T-helper 22 cell (primary cell): ENCODE data around the gene CPLANE2.
"Not testable (repeated sequence)": the region's sequence is repeated elsewhere in the genome, so short reads cannot be mapped to it uniquely, and the experiment has no call there.

ENCODE experiments used
- DNase-seq: peaks from one replicate; pipeline ENCODE4 v3.0.0-alpha.2; 2020; ENCODE audit warnings: low read depth

Gene CPLANE2

GRCh38 chr1:16236511-16237342 is at the start of gene CPLANE2:
Gene CPLANE2, minus strand, starts transcription at chr1:16237183. Its CDS starts 441 bp downstream, at chr1:16236742.
- DNase-seq, result peak; percentile 89

DNA sequence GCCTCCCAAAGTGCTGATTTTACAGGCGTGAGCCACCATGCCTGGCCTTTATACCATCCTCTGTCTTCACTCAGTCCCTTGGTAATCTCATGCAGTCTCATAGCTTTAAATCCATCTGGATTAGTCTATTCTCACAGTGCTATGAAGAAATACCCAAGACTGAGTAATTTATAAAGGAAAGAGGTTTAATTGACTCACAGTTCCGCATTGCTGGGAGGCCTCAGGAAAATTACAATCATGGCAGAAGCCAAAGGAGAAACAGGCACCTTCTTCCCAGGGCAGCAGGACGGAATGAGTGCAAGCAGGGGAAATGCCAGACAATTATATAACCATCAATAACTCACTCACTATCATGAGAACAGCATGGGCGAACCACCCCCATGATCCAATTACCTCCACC is 49.1 kb upstream of the CPLANE2 start:
- DNase-seq, result no peak

DNA sequence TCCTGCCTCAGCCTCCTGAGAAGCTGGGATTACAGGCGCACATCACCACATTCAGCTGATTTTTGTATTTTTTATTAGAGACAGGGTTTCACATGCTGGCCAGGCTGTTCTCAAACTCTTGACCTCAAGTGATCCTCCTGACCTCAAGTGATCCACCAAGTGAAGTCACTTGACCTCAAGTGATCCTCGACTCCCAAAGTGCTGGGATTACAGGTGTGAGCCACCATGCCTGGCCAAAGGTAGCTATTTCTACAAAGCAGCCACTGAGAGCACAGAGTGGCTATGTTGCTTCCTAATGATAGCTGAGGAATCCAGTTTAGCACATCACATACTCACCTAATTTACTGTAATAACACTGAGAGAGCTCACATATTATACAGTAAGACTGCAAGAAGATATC is 44.8 kb upstream of the CPLANE2 start:
- DNase-seq, result no peak

DNA sequence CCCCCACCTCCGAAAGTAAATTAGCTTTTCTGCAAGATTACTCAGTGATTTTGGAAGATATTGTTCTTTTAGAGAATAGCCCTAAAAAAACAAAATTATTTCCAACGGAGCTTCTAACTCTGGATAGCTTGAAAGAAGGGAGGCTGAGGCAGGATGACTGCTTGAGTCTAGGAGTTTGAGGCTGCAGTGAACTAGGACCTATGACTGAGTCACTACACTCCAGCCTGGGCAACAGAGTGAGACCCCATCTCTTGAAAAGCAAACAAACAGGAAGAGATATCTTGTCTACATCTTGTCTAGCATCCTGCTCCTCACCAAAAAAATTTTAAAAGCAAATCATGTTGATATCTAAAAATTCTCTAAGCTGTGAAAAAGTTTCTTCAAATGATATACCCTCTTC is 42.2 kb upstream of the CPLANE2 start:
- DNase-seq, result no peak

DNA sequence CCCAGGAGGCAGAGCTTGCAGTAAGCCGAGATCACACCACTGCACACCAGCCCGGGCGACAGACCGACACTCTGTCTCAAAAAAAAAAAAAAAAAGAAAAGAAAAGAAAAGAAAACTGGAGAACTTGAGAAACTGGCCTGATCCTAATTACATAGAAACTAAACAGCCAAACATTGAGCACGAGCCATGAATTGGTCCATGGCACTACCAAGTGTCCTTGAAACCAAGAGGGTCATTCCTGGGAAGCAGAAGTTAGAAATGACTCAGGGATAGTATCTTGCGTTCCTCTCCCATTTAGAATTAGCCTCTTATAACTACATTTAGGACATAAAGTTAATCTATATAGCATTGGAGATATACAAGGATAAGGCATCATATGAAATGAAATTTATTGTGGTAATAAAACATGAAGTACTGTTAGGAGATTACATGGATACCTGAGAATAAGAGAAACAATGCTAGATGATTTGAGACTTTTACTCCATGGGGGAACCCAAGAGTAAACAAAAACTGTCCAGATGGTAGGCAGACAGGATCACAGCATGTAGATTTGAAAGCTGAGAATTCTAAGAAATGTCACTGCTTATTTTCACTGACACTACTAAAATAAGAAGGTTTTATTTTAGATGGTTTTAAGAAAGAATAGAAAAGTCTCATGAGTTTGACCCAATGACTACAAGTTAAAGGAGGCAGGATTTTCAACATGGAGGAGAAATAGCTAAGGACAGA is 39.5 kb upstream of the CPLANE2 start:
- no peak for DNase-seq

GRCh38 chr1:16275591-16275990 is 38.6 kb upstream of the CPLANE2 start:
- DNase-seq, result no peak

DNA sequence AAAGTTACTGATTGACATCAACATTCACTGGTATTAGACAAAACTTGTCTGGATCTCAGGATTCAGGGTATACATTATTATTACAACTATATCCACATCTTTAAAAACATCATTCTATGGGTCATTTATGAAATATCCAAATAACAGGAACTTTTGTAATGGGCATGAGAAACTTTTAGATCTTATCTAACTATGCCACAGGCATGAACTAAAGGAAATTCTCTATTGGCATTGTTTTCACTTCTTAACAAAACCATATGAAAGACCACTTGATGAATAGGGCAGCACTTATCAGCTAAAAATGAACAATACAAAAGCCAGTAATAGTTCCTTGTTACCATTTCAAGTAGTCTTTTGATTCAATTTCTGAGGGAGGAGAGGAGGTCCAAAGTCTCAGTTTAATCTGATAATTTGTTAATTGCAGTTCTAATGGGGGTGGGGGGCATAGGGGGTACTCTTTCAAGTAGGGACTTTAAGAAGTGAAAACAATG is 30.8 kb upstream of the CPLANE2 start:
- no peak for DNase-seq

- DNase-seq, result no peak
Observed at GRCh38 chr1:16266411-16267118, 29.6 kb upstream of the CPLANE2 start.

- no peak for DNase-seq
Observed at GRCh38 chr1:16262067-16262466, 25.1 kb upstream of the CPLANE2 start.

- DNase-seq, result no peak
Observed at GRCh38 chr1:16260814-16261213, 23.8 kb upstream of the CPLANE2 start.

DNA sequence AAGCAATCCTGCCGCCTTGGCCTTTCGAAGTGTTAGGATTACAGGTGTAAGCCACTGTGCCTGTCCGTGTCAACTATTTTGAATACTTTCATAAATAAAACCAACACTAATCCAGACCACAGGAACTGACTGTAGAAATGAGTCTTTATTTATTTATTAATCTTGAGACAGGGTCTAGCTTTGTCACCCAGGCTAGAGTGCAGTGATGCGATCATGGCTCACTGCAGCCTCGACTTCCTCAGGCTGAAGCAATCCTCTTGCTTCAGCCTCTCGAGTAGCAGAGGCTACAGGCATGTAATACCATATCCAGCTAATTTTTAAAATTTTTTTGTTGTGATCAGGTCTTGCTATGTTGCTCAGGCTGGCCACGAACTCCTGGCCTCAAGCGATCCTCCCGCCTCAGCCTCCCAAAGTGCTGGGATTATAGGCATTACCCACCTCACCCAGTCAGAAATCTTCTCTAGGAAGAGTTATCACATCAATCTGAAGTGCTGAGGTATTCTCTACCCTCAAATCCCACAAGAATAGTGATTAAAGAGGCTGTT is 21.7 kb upstream of the CPLANE2 start:
- no peak for DNase-seq

GRCh38 chr1:16257968-16258367 is 21.0 kb upstream of the CPLANE2 start:
- no peak for DNase-seq

DNA sequence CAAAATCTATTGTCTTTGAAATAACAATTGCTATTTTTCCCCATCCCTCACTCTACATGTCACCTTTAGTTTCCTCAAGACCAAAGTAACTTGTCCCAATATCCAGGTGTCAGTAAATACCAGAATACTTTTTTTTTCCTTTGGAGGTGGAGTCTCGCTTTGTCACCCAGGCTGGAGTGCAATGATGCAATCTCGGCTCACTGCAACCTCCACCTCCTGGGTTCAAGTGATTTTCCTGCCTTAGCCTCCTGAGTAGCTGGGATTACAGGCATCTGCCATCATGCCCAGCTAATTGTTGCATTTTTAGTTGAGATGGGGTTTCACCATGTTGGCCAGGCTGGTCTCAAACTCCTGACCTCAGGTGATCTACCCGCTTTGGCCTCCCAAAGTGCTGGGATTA is 20.6 kb upstream of the CPLANE2 start:
- not testable (repeated sequence) for DNase-seq

DNA sequence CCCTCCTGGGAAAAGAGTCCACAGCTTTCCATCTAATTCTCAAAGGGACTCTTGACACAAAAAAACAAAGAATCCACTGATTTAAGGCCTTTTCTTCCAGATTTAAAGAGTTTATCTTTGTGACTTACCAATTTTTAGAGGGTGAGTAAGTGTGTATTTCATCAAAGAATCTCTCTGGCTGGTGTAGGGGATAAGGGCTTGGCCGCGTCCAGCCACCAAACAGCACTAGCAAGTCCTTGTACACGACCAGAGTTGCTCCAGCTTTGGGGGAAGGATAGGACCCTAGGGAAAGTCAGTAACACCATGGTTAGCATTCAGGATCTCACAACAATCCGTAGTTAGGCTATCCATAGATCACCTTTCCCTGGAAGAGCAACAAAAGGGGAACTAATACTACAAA is 19.5 kb upstream of the CPLANE2 start:
- no peak for DNase-seq

- no peak for DNase-seq
Observed at GRCh38 chr1:16254263-16254928, 17.4 kb upstream of the CPLANE2 start.

DNA sequence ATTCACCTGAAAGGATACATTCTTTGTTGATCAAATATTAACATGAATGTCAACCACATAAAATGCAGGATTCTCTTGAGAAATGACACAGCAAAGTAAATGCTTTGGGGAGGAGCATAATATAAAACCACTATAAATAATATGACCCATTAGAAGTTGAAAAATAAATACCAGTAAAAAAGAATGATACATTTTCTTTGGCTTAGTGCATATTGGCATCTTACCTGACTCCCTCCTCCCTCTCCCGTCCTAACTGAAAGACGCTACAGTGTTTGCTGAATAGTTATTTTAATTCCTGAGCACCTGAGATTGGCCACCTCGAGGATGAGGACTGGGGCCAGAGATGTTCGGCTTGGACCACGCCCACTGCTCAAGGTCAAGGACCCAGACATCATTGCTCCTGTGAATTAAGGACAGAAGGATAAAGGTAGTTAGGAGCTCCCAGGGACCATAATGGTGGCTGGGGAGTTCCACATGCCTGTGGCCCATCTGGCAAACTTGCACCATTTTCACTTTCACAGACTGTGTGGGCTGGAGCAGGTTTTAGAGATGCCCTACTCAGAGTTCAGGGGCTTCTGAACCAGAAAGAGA is 16.4 kb upstream of the CPLANE2 start:
- DNase-seq, result no peak

- no peak for DNase-seq
Observed at GRCh38 chr1:16252912-16253311, 15.9 kb upstream of the CPLANE2 start.

DNA sequence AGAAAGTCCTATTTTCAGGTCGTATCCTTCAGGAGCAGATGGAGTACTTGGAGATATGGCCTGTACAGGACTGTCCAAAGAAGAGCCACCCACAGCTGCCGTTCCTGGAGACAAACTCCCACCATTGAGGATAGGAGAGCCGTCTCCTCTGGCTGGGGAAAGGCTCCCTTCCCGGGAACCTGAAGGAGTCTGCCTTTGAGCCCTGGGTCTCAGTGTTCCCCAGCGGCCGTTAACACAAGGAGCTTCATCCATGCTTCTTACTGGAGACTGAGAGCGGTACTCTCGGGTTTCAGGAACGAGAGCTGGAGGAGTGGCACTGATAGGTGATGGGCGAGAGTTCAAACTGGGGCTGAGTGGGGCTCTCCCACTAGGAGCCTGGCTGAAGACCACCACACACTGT is 14.4 kb upstream of the CPLANE2 start:
- no peak for DNase-seq

GRCh38 chr1:16250524-16251251 is 13.7 kb upstream of the CPLANE2 start:
- DNase-seq, result no peak

- no peak for DNase-seq
Observed at GRCh38 chr1:16249596-16250241, 12.7 kb upstream of the CPLANE2 start.
